ENCODE data around the gene ADAM12.

- TF ChIP-seq CTCF (IDR thresholded peaks at IDR 0.05) (no peak), POLR2A (IDR thresholded peaks at IDR 0.05) (no peak), EP300 (IDR thresholded peaks at IDR 0.05) (no peak)
Measured at GRCh38 chr10:126353666-126354065, 34.6 kb downstream of the ADAM12 start.
